NB4 (cell line): ENCODE results near the gene U2SURP.
"Not testable (repeated sequence)": the region's sequence is repeated elsewhere in the genome, so short reads cannot be mapped to it uniquely, and the experiment has no call there.

Experiments used
- MAX ChIP-seq: IDR thresholded peaks from 2 replicates; pipeline ENCODE4 v1.6.1; 2011; ENCODE audit warnings: low read depth, low read length
- MYC ChIP-seq: IDR thresholded peaks from 2 replicates; pipeline ENCODE4 v1.6.1; 2011; ENCODE audit warnings: low read depth, low read length
- POLR2A ChIP-seq: IDR thresholded peaks from 2 replicates; pipeline ENCODE4 v1.6.1; 2011; ENCODE audit warnings: mild to moderate bottlenecking; ENCODE audit not compliant: insufficient read length; ENCODE audit errors: extremely low read depth
- TF ChIP-seq, protein P1 (sequence below): IDR thresholded peaks from one replicate; pipeline ENCODE4 v1.5.1; 2012; ENCODE audit warnings: low read depth, low read length

DNA sequence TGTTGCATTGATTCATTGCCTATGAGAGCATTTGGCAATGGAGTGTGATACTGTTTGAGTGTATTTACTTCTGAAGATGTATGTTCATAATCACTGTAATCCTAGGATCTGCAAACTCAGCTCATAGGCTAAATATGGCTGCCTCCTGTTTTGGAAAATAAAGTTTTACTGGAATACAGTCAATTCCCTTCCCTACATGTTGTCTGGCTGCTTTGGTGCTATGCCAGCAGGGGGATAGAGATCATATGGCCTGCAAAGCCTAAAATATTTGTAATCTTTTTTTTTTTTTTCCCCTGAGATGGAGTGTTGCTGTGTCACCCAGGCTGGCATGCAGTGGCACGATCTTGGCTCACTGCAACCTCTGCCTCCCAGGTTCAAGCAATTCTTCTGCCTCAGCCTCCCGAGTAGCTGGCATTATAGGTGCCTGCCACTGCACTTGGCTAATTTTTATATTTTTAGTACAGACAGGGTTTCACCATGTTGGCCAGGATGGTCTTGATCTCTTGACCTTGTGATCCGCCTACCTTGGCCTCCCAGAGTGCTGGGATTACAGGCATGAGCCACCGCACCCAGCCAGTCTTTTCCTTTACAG, 30.5 kb downstream of the U2SURP start:
- TF ChIP-seq, protein P1, sequence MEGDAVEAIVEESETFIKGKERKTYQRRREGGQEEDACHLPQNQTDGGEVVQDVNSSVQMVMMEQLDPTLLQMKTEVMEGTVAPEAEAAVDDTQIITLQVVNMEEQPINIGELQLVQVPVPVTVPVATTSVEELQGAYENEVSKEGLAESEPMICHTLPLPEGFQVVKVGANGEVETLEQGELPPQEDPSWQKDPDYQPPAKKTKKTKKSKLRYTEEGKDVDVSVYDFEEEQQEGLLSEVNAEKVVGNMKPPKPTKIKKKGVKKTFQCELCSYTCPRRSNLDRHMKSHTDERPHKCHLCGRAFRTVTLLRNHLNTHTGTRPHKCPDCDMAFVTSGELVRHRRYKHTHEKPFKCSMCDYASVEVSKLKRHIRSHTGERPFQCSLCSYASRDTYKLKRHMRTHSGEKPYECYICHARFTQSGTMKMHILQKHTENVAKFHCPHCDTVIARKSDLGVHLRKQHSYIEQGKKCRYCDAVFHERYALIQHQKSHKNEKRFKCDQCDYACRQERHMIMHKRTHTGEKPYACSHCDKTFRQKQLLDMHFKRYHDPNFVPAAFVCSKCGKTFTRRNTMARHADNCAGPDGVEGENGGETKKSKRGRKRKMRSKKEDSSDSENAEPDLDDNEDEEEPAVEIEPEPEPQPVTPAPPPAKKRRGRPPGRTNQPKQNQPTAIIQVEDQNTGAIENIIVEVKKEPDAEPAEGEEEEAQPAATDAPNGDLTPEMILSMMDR, result not testable (repeated sequence)
- TF ChIP-seq POLR2A, MAX, MYC: not testable (repeated sequence)
